ENCODE measurements around the gene TMPRSS9. TPM values are rescaled to one million over a fixed set of nuclear protein-coding genes. Genes with fewer than 3 reads are reported as not detected.
A peak's percentile ranks its signal among the peaks of the same experiment; 100 is the strongest.

Gene TMPRSS9
- total and polyA plus RNA-seq, 2 of the 13 experiments (the other 11 are each of a cell fraction or from before 2014, with no cell fraction given), result 2.5 to 5.2 TPM

DNA sequence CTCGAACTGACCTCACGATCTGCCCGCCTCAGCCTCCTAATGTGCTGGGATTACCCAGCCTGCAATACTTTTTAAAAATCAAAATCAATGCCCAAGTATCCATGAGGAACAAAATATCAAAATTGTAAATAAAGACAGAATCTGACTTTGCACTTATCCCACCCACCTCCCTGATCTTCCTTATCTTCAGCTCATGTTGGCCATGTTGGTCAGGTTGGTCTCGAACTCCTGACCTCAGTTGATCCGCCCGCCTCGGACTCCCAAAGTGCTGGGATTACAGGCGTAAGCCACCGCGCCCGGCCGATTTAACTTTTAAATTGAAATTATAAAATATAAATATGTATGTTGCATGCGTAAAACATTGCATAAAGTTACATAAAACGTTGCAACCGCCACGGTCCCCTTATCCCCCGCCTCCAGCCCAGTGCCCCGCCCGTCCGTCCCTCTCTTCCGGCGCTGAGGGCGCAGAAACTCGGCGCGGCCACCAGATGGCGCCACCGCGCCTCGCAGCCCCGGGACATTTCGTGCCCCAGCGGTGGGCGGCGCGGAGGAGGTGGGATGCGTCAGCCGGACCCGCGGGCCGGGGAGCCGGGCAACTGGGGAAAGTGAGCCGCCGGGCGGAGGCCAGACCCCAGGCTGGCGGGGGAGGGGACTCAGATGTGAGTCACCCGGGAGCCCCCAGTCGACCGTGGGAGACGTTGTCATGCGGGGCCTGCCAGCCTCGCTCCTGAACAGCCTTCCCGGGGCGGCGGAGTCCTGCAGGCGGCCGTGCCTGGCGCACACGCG is 114.4 kb downstream of the TMPRSS9 start (continued):
- TF ChIP-seq, protein P1, sequence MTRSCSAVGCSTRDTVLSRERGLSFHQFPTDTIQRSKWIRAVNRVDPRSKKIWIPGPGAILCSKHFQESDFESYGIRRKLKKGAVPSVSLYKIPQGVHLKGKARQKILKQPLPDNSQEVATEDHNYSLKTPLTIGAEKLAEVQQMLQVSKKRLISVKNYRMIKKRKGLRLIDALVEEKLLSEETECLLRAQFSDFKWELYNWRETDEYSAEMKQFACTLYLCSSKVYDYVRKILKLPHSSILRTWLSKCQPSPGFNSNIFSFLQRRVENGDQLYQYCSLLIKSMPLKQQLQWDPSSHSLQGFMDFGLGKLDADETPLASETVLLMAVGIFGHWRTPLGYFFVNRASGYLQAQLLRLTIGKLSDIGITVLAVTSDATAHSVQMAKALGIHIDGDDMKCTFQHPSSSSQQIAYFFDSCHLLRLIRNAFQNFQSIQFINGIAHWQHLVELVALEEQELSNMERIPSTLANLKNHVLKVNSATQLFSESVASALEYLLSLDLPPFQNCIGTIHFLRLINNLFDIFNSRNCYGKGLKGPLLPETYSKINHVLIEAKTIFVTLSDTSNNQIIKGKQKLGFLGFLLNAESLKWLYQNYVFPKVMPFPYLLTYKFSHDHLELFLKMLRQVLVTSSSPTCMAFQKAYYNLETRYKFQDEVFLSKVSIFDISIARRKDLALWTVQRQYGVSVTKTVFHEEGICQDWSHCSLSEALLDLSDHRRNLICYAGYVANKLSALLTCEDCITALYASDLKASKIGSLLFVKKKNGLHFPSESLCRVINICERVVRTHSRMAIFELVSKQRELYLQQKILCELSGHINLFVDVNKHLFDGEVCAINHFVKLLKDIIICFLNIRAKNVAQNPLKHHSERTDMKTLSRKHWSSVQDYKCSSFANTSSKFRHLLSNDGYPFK (CRISPR knock-in tag; IDR thresholded peaks at IDR 0.05; ENCODE audit: borderline replicate concordance), result peak; percentile 46; the same call in 1 of the 2 replicates
- TF ChIP-seq ZNF775 (CRISPR knock-in tag; IDR thresholded peaks at IDR 0.05; ENCODE audit: borderline replicate concordance), result no peak
- TF ChIP-seq SYNCRIP (IDR thresholded peaks at IDR 0.05; ENCODE audit: insufficient read depth, low read depth, low read length), result no peak
- TF ChIP-seq, protein P2, sequence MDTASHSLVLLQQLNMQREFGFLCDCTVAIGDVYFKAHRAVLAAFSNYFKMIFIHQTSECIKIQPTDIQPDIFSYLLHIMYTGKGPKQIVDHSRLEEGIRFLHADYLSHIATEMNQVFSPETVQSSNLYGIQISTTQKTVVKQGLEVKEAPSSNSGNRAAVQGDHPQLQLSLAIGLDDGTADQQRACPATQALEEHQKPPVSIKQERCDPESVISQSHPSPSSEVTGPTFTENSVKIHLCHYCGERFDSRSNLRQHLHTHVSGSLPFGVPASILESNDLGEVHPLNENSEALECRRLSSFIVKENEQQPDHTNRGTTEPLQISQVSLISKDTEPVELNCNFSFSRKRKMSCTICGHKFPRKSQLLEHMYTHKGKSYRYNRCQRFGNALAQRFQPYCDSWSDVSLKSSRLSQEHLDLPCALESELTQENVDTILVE (CRISPR knock-in tag; IDR thresholded peaks at IDR 0.05), result peak; percentile 68; the same call in 1 of the 2 replicates
- TF ChIP-seq ISL2 (CRISPR knock-in tag; IDR thresholded peaks at IDR 0.05), result peak; percentile 38; the same call in 1 of the 2 replicates
- TF ChIP-seq, protein P3, sequence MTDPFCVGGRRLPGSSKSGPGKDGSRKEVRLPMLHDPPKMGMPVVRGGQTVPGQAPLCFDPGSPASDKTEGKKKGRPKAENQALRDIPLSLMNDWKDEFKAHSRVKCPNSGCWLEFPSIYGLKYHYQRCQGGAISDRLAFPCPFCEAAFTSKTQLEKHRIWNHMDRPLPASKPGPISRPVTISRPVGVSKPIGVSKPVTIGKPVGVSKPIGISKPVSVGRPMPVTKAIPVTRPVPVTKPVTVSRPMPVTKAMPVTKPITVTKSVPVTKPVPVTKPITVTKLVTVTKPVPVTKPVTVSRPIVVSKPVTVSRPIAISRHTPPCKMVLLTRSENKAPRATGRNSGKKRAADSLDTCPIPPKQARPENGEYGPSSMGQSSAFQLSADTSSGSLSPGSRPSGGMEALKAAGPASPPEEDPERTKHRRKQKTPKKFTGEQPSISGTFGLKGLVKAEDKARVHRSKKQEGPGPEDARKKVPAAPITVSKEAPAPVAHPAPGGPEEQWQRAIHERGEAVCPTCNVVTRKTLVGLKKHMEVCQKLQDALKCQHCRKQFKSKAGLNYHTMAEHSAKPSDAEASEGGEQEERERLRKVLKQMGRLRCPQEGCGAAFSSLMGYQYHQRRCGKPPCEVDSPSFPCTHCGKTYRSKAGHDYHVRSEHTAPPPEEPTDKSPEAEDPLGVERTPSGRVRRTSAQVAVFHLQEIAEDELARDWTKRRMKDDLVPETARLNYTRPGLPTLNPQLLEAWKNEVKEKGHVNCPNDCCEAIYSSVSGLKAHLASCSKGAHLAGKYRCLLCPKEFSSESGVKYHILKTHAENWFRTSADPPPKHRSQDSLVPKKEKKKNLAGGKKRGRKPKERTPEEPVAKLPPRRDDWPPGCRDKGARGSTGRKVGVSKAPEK (CRISPR knock-in tag; IDR thresholded peaks at IDR 0.05; ENCODE audit: borderline replicate concordance), result 0 out of 2 replicates have a peak, but pooled peaks have one; percentile 75
- TF ChIP-seq, protein P4, sequence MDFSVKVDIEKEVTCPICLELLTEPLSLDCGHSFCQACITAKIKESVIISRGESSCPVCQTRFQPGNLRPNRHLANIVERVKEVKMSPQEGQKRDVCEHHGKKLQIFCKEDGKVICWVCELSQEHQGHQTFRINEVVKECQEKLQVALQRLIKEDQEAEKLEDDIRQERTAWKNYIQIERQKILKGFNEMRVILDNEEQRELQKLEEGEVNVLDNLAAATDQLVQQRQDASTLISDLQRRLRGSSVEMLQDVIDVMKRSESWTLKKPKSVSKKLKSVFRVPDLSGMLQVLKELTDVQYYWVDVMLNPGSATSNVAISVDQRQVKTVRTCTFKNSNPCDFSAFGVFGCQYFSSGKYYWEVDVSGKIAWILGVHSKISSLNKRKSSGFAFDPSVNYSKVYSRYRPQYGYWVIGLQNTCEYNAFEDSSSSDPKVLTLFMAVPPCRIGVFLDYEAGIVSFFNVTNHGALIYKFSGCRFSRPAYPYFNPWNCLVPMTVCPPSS (IDR thresholded peaks at IDR 0.05), result no peak
- peak; percentile 22; the same call in 1 of the 2 replicates for TF ChIP-seq ESRRA (CRISPR knock-in tag; IDR thresholded peaks at IDR 0.05; ENCODE audit: low read depth)
- TF ChIP-seq ZFP82 (CRISPR knock-in tag; IDR thresholded peaks at IDR 0.05; ENCODE audit: borderline replicate concordance), result no peak; the same call in 1 of the 2 replicates
- TF ChIP-seq NCOA1 (CRISPR knock-in tag; IDR thresholded peaks at IDR 0.05), result no peak
- TF ChIP-seq KLF12 (CRISPR knock-in tag; IDR thresholded peaks at IDR 0.05; ENCODE audit: borderline replicate concordance), result peak; percentile 52; the same call in 1 of the 2 replicates
- TF ChIP-seq SETDB1 (CRISPR knock-in tag; IDR thresholded peaks at IDR 0.05; ENCODE audit: borderline replicate concordance), result no peak
- peak; percentile 63; the same call in 1 of the 2 replicates for TF ChIP-seq ZNF788 (CRISPR knock-in tag; IDR thresholded peaks at IDR 0.05; ENCODE audit: borderline replicate concordance)
- 0 out of 2 replicates have a peak, but pooled peaks have one; percentile 57 for TF ChIP-seq ZNF260 (CRISPR knock-in tag; IDR thresholded peaks at IDR 0.05; ENCODE audit: borderline replicate concordance, low read depth)
- peak; percentile 86; the same call in 1 of the 2 replicates for TF ChIP-seq SPEN (CRISPR knock-in tag; IDR thresholded peaks at IDR 0.05; ENCODE audit: low read depth)
- TF ChIP-seq HDAC1 (CRISPR knock-in tag; IDR thresholded peaks at IDR 0.05), result peak; percentile 76
- TF ChIP-seq, protein P5, sequence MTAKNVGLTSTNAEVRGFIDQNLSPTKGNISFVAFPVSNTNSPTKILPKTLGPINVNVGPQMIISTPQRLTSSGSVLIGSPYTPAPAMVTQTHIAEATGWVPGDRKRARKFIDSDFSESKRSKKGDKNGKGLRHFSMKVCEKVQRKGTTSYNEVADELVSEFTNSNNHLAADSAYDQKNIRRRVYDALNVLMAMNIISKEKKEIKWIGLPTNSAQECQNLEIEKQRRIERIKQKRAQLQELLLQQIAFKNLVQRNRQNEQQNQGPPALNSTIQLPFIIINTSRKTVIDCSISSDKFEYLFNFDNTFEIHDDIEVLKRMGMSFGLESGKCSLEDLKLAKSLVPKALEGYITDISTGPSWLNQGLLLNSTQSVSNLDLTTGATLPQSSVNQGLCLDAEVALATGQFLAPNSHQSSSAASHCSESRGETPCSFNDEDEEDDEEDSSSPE (CRISPR knock-in tag; IDR thresholded peaks at IDR 0.05), result peak; percentile 54
- TF ChIP-seq DNMT1 (CRISPR knock-in tag; IDR thresholded peaks at IDR 0.05), result 0 out of 2 replicates have a peak, but pooled peaks have one; percentile 35
